Right ventricle myocardium inferior (tissue), 1 donor: ENCODE results near the gene CCDC170. TPM values are rescaled to one million over a fixed set of nuclear protein-coding genes. Genes with fewer than 3 reads are reported as not detected.

Experiments
- ATAC-seq: fragments of 200-7000 bp; cut with Tn5 transposase; one replicate; pipeline ENCODE4 v1.9.1; 2020; ENCODE audit warnings: mild to moderate bottlenecking, moderate library complexity
- DNase-seq: peaks from one replicate; pipeline ENCODE4 v3.0.0; 2021; ENCODE audit errors: missing footprints
- intact Hi-C: fragments of 100-400 bp; cut with DNase I; formaldehyde crosslinking; loops from one replicate; pipeline ENCODE4 v1.11.0; 2022
- total RNA-seq: library from RNA; stranded (reverse); fragmentation: NEBNext Ultra II Directional; extraction: Animal tissue kit (Norgen Biotek cat#: 25700); gene quantifications from one replicate; pipeline ENCODE4 v1.2.1, GENCODE V29; 2021
- donor health status: DM: no; HTN: yes; CAD: no; lungs with severe emphysema.

The CCDC170 gene
- total RNA-seq, 1 donor from 2014 or later: 0.38 TPM

- ATAC-seq (no peak), DNase-seq (no peak)
- intact Hi-C loops: no loop called here
Observed at GRCh38 chr6:151590742-151591141, 96.9 kb downstream of the CCDC170 start.

- intact Hi-C loops: no loop called here
- no peak for ATAC-seq
- no peak for DNase-seq
Observed at GRCh38 chr6:151592449-151593159, 98.8 kb downstream of the CCDC170 start.

- DNase-seq (no peak), ATAC-seq (peak; percentile 94)
- intact Hi-C loops: no loop called here
Observed at GRCh38 chr6:151609146-151609902, 115.5 kb downstream of the CCDC170 start.

- intact Hi-C loops: no loop called here
- no peak for DNase-seq
- no peak for ATAC-seq
Observed at GRCh38 chr6:151610326-151610725, 116.5 kb downstream of the CCDC170 start.

- ATAC-seq: no peak
- DNase-seq: no peak
- intact Hi-C loops: no loop called here
Observed at GRCh38 chr6:151614630-151615029, 120.8 kb downstream of the CCDC170 start.

- no peak for ATAC-seq
- no peak for DNase-seq
- intact Hi-C loops: no loop called here
Observed at GRCh38 chr6:151616091-151616513, 122.3 kb downstream of the CCDC170 start.

GRCh38 chr6:151616600-151616999, 122.8 kb downstream of the CCDC170 start:
- intact Hi-C loops: no loop called here
- DNase-seq: no peak
- no peak for ATAC-seq

- DNase-seq (no peak), ATAC-seq (no peak)
- intact Hi-C loops: no loop called here
Observed at GRCh38 chr6:151617539-151617938, 123.7 kb downstream of the CCDC170 start.

- ATAC-seq: no peak
- intact Hi-C loops: no loop called here
Observed at GRCh38 chr6:151618717-151619116, 124.9 kb downstream of the CCDC170 start.

GRCh38 chr6:151620179-151620578, 126.4 kb downstream of the CCDC170 start:
- intact Hi-C loops: no loop called here
- ATAC-seq (no peak), DNase-seq (no peak)

More at GRCh38 chr6:151618717-151619116, 124.9 kb downstream of the CCDC170 start:
- no peak for DNase-seq

GRCh38 chr6:151624071-151624470, 130.3 kb downstream of the CCDC170 start:
- intact Hi-C loops: no loop called here
- ATAC-seq: no peak
- DNase-seq: no peak

- intact Hi-C loops: no loop called here
- ATAC-seq (no peak), DNase-seq (no peak)
Observed at GRCh38 chr6:151624481-151624880, 130.7 kb downstream of the CCDC170 start.

GRCh38 chr6:151624900-151625536, 131.2 kb downstream of the CCDC170 start:
- intact Hi-C loops: no loop called here
- no peak for ATAC-seq

GRCh38 chr6:151627689-151628444, 134.1 kb downstream of the CCDC170 start:
- intact Hi-C loops: no loop called here
- ATAC-seq (no peak), DNase-seq (no peak)

More at GRCh38 chr6:151624900-151625536, 131.2 kb downstream of the CCDC170 start:
- no peak for DNase-seq

- no peak for ATAC-seq
- intact Hi-C loops: no loop called here
- no peak for DNase-seq
Observed at GRCh38 chr6:151629791-151630190, 136.0 kb downstream of the CCDC170 start.

GRCh38 chr6:151630387-151630786, 136.6 kb downstream of the CCDC170 start:
- intact Hi-C loops: no loop called here
- ATAC-seq: no peak

GRCh38 chr6:151630991-151631655, 137.3 kb downstream of the CCDC170 start:
- intact Hi-C loops: no loop called here
- DNase-seq (no peak), ATAC-seq (peak; percentile 46)

More at GRCh38 chr6:151630387-151630786, 136.6 kb downstream of the CCDC170 start:
- DNase-seq: no peak

- DNase-seq (no peak), ATAC-seq (no peak)
- intact Hi-C loops: no loop called here
Observed at GRCh38 chr6:151632415-151632987, 138.7 kb downstream of the CCDC170 start.
